Measurements from ENCODE around the gene RGMA.
"Not testable (repeated sequence)": the region's sequence is repeated elsewhere in the genome, so short reads cannot be mapped to it uniquely, and the experiment has no call there.

RGMA gene

GRCh38 chr15:93046120-93046519, 42.9 kb downstream of the RGMA start:
- no peak for DNase-seq

- DNase-seq, result no peak
Measured at GRCh38 chr15:93045191-93045785, 43.7 kb downstream of the RGMA start.

GRCh38 chr15:93044301-93045190, 44.5 kb downstream of the RGMA start:
- DNase-seq, result no peak

GRCh38 chr15:93043621-93044300, 45.2 kb downstream of the RGMA start:
- no peak for DNase-seq

- DNase-seq, result no peak
Measured at GRCh38 chr15:93042691-93043378, 46.2 kb downstream of the RGMA start.

GRCh38 chr15:93042211-93042610, 46.8 kb downstream of the RGMA start:
- DNase-seq, result no peak

- no peak for DNase-seq
Measured at GRCh38 chr15:93041159-93041547, 47.9 kb downstream of the RGMA start.

GRCh38 chr15:93040288-93041158, 48.5 kb downstream of the RGMA start:
- no peak for DNase-seq

GRCh38 chr15:93039562-93040287, 49.3 kb downstream of the RGMA start:
- DNase-seq, result not testable (repeated sequence)

- no peak for DNase-seq
Measured at GRCh38 chr15:93037820-93038705, 50.9 kb downstream of the RGMA start.

GRCh38 chr15:93036951-93037819, 51.8 kb downstream of the RGMA start:
- no peak for DNase-seq

- peak; percentile 30 for DNase-seq
Measured at GRCh38 chr15:93035953-93036810, 52.8 kb downstream of the RGMA start.

GRCh38 chr15:93035092-93035915, 53.7 kb downstream of the RGMA start:
- DNase-seq, result no peak

GRCh38 chr15:93034512-93034911, 54.5 kb downstream of the RGMA start:
- no peak for DNase-seq

GRCh38 chr15:93033434-93034045, 55.5 kb downstream of the RGMA start:
- no peak for DNase-seq

- DNase-seq, result not testable (repeated sequence)
Measured at GRCh38 chr15:93032515-93033206, 56.4 kb downstream of the RGMA start.

Data from NCI-H345 (cell line).